Activated CD4-positive, alpha-beta T cell treated with anti-CD3 and anti-CD28 coated beads, Interleukin-2, amount 10 ng/mL, durations not matched to agents 7 days and 5 days (primary cell): Measurements from ENCODE around the gene ADCY7. TPM values are rescaled to one million over a fixed set of nuclear protein-coding genes. Genes with fewer than 3 reads are reported as not detected.
A peak's percentile ranks its signal among the peaks of the same experiment; 100 is the strongest.

Source experiments
- CTCF ChIA-PET: fragments of 350-600 bp; sonication (Branson Sonifier 250); formaldehyde crosslinking; loops from one replicate; lab custom pipeline; 2021; ENCODE audit warnings: antibody characterized with exemption; lab: Charles Lee
- POLR2A ChIA-PET: fragments of 350-600 bp; sonication (Branson Sonifier 250); formaldehyde crosslinking; loops from one replicate; lab custom pipeline; 2021; ENCODE audit warnings: antibody characterized with exemption; lab: Charles Lee
- DNase-seq: peaks from one replicate; pipeline ENCODE4 v3.0.0-alpha.2; 2020
- H3K27ac Mint-ChIP-seq: one replicate; pipeline ENCODE4 v1.8.0; 2021; ENCODE audit warnings: mild to moderate bottlenecking, moderate library complexity, mixed read lengths
- H3K27me3 Mint-ChIP-seq: one replicate; pipeline ENCODE4 v1.8.0; 2021; ENCODE audit warnings: mixed read lengths
- H3K36me3 Mint-ChIP-seq: one replicate; pipeline ENCODE4 v1.8.0; 2021; ENCODE audit warnings: low read depth, mixed read lengths
- H3K4me1 Mint-ChIP-seq: one replicate; pipeline ENCODE4 v1.8.0; 2021; ENCODE audit warnings: mixed read lengths
- H3K4me3 Mint-ChIP-seq: one replicate; pipeline ENCODE4 v1.8.0; 2021; ENCODE audit warnings: mild to moderate bottlenecking, moderate library complexity, mixed read lengths
- H3K9me3 Mint-ChIP-seq: one replicate; pipeline ENCODE4 v1.8.0; 2021; ENCODE audit warnings: mixed read lengths
- total RNA-seq, 2 experiments: library from RNA; stranded (reverse); gene quantifications; one replicate each; pipeline ENCODE4 v1.2.3, GENCODE V29; 2021

The ADCY7 gene
- total RNA-seq, result 100 to 1,000 TPM; 197 to 255 TPM

GRCh38 chr16:50266337-50267091 lies at the start of gene ADCY7:
TSS of gene ADCY7 (plus strand) at chr16:50266551. CDS start at chr16:50288180, 21,629 bp downstream.
- DNase-seq, result peak; percentile 89
- Mint-ChIP-seq H3K9me3 (no peaks in the 10 kb centered on the region), H3K4me1 (peaks cover 78% of the 10 kb centered on the region), H3K27ac (peak within 1 kb of the TSS; percentile 96), H3K36me3 (peaks cover 27% of the 10 kb centered on the region), H3K4me3 (peak within 1 kb of the TSS; percentile 96), H3K27me3 (no peaks in the 10 kb centered on the region)
- CTCF ChIA-PET, result interaction anchor here (0.6 to 4.5 kb wide), 4 partner anchors 8 to 474 kb away, joined by 3 to 21 read pairs (median 3); partner anchors contain the start of gene CNEP1R1
- POLR2A ChIA-PET, result no interaction called here

DNA sequence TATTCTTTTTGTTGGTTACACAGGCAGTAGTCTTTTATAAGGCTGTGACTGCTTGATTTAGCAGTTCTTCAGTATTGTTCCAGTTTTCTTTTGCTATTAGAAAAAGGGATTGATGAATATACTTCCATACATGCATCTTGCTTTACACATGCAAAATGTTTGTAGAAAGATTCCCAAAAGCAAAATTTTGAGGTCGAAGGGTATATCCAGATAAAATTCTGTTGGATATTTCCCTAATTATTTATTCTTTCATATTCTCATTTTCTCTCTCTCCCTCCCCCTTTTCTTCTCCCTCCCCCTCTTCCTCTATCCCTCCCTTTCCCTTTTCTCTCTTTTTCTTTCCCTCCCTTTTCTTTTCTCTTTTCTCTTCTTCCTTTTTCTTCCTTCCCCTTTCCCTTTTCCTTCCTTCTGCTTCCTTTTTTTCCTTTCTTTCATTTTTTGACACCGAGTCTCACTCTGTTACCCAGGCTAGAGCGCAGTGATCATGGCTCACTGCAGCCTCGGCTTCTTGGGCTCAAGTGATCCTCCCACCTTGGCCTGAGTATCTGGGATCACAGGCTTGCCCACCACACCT lies 46.9 kb upstream of the ADCY7 start:
- H3K4me3 Mint-ChIP-seq, result no peak overlapping the region
- CTCF ChIA-PET, result interaction anchor here (1.3 to 2.8 kb wide), 2 partner anchors 9 to 21 kb away, joined by 3 to 6 read pairs; no protein-coding TSS in a partner anchor

GRCh38 chr16:50224286-50224685 lies 42.1 kb upstream of the ADCY7 start:
- no peak for DNase-seq
- Mint-ChIP-seq H3K9me3 (no peaks in the 10 kb centered on the region), H3K4me1 (peaks cover 13% of the 10 kb centered on the region), H3K27ac (no peak overlapping the region), H3K4me3 (no peak overlapping the region), H3K27me3 (no peaks in the 10 kb centered on the region), H3K36me3 (peaks cover 40% of the 10 kb centered on the region)
- ChIA-PET POLR2A (no interaction called here), CTCF (no interaction called here)

More for the DNA sequence above, 46.9 kb upstream of the ADCY7 start:
- POLR2A ChIA-PET, result no interaction called here
- Mint-ChIP-seq H3K27ac (no peak overlapping the region), H3K36me3 (peaks cover 33% of the 10 kb centered on the region), H3K27me3 (no peaks in the 10 kb centered on the region), H3K4me1 (peaks cover 28% of the 10 kb centered on the region), H3K9me3 (no peaks in the 10 kb centered on the region)
- no peak for DNase-seq

DNA sequence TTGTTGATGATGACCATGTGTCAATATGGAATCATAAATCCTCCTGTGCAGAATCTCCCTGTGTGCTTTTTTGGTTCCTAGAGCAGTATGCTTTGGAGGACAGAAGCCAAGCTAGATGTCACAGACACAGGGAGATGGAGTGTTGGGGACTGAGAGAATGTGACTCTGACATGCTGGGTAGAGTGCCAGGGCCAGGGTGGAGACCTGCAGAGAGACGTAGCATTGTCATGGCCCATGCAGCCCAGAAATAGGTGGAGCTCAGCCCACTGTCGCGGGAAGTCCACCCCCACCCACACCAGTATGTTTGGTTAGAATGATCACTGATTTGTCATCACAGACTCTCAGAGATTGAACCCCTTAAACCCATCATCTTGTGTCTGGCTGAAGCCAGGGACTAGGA lies 39.2 kb upstream of the ADCY7 start:
- peaks cover 46% of the 10 kb centered on the region for H3K36me3 Mint-ChIP-seq
- H3K27ac Mint-ChIP-seq, result no peak overlapping the region
- POLR2A ChIA-PET, result no interaction called here
- H3K9me3 Mint-ChIP-seq, result no peaks in the 10 kb centered on the region
- DNase-seq, result no peak
- no peak overlapping the region for H3K4me3 Mint-ChIP-seq
- CTCF ChIA-PET, result interaction anchor here (0.8 to 1.5 kb wide), 3 partner anchors 9 to 30 kb away, joined by 3 to 4 read pairs (median 3); no protein-coding TSS in a partner anchor
- no peaks in the 10 kb centered on the region for H3K27me3 Mint-ChIP-seq
- peaks cover 10% of the 10 kb centered on the region for H3K4me1 Mint-ChIP-seq

DNA sequence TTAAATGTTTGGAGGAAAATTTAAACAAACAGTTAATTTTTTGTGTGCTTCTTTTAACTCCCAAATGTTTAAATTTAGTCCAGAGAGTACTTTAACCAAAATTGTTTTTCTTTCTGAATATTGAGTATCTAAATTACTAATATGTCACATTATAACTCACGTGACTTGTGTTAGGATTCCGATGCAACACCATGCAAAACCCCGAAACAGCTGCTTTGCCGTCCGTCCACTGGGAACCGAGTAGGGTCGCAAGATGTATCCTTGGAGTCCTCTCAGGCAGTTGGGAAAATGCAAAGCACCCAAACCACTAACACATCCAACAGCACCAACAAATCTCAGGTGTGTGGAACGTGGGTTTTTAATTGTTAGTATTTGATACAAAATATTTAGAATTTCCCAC lies 38.7 kb upstream of the ADCY7 start:
- H3K36me3 Mint-ChIP-seq, result peaks cover 48% of the 10 kb centered on the region
- no peaks in the 10 kb centered on the region for H3K27me3 Mint-ChIP-seq
- POLR2A ChIA-PET, result no interaction called here
- CTCF ChIA-PET, result interaction anchor here (0.7 to 1.5 kb wide), 4 partner anchors 9 to 344 kb away, joined by 3 to 4 read pairs (median 3); no protein-coding TSS in a partner anchor
- H3K4me1 Mint-ChIP-seq, result peaks cover 10% of the 10 kb centered on the region
- H3K27ac Mint-ChIP-seq, result no peak overlapping the region
- no peaks in the 10 kb centered on the region for H3K9me3 Mint-ChIP-seq
- DNase-seq, result no peak
- H3K4me3 Mint-ChIP-seq, result no peak overlapping the region

GRCh38 chr16:50228364-50228868 lies 37.9 kb upstream of the ADCY7 start:
- Mint-ChIP-seq H3K27ac (no peak overlapping the region), H3K27me3 (no peaks in the 10 kb centered on the region), H3K9me3 (no peaks in the 10 kb centered on the region), H3K4me3 (no peak overlapping the region), H3K36me3 (peaks cover 45% of the 10 kb centered on the region), H3K4me1 (peaks cover 10% of the 10 kb centered on the region)
- no peak for DNase-seq
- CTCF ChIA-PET, result interaction anchor here (0.7 to 1.5 kb wide), 4 partner anchors 8 to 344 kb away, joined by 3 to 4 read pairs (median 3); no protein-coding TSS in a partner anchor
- POLR2A ChIA-PET, result no interaction called here

DNA sequence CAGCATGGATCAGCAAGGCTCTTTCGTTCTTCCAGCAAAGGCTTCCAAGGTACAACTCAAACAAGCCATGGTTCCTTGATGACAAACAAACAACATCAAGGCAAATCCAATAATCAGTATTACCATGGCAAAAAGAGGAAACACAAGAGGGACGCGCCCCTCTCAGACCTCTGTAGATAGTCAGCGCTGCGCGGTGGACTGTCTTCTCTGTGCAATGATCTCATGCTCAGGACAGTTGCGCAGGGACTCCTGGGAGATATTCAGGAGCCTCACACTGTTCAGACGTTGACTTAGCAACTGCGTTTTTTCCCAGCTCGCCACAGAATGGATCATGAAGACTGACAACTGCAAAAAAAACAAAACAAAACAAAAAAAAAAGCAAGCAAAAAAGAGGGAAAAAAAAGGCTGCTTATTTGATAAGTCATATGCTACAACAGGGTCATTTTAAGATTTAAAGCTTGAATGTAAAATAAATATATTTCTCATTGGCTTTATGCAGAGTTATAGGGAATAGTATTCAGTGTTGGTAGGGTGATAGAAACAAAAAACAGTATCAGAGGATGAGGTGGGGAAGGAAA lies 37.1 kb upstream of the ADCY7 start:
- Mint-ChIP-seq H3K27me3 (no peaks in the 10 kb centered on the region), H3K9me3 (no peaks in the 10 kb centered on the region), H3K4me1 (peaks cover 10% of the 10 kb centered on the region), H3K4me3 (no peak overlapping the region), H3K36me3 (peaks cover 45% of the 10 kb centered on the region), H3K27ac (no peak overlapping the region)
- DNase-seq, result no peak
- CTCF ChIA-PET, result interaction anchor here (1.1 kb wide), 1 partner anchor 26 kb away, joined by 3 read pairs; no protein-coding TSS in a partner anchor
- POLR2A ChIA-PET, result interaction anchor here (0.7 kb wide), 1 partner anchor 445 kb away, joined by 8 read pairs; no protein-coding TSS in a partner anchor

DNA sequence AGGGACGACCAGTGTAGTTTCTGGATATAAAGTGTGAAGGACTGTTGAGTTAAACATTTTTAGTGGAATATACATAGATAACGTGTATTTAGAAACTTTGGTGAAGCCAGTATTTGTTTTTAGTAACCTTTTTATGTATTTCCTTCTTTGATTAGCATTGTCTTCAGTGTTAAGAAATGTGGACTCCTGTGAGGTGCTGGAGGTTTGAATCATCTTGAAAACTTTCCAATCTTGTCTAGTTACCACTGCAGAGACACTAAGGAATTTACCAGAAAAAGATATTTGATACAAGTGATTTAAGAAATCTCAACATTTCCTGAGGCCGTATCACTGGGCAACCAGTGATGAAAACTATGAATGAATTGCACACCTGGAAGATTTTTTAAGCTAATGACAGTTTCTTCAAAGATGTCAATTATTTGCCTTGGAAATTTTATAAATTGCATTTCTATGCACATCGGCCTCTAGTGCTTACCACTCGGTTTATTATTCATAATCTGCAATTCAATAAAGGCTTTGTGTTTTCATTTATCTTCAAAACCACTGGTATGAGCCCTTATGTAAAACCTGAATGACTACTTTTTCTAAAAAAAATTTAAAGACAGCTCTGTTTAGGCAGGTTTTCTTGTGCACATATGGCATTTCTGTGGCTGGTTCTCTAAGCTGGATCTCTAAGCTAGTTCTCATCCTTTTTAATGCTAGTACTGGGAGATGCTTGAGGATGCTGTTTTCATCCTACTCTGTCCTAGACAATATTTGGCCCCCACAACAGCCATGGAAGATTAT lies 31.4 kb upstream of the ADCY7 start:
- Mint-ChIP-seq H3K36me3 (peaks cover 12% of the 10 kb centered on the region), H3K27ac (no peak overlapping the region), H3K27me3 (no peaks in the 10 kb centered on the region), H3K9me3 (peaks cover 3% of the 10 kb centered on the region), H3K4me1 (peaks cover 4% of the 10 kb centered on the region), H3K4me3 (no peak overlapping the region)
- ChIA-PET POLR2A (no interaction called here), CTCF (interaction anchor here (0.7 to 1.4 kb wide), 3 partner anchors 37 to 571 kb away, joined by 3 read pairs; no protein-coding TSS in a partner anchor)
- no peak for DNase-seq

- no peak for DNase-seq
- Mint-ChIP-seq H3K4me1 (peaks cover 4% of the 10 kb centered on the region), H3K27ac (no peak overlapping the region), H3K36me3 (peaks cover 10% of the 10 kb centered on the region), H3K9me3 (peaks cover 3% of the 10 kb centered on the region), H3K4me3 (no peak overlapping the region), H3K27me3 (peaks cover 6% of the 10 kb centered on the region)
- CTCF ChIA-PET, result interaction anchor here (0.7 to 1.4 kb wide), 4 partner anchors 8 to 571 kb away, joined by 3 to 4 read pairs (median 3); no protein-coding TSS in a partner anchor
- POLR2A ChIA-PET, result no interaction called here
Observed at GRCh38 chr16:50235581-50235980, 30.8 kb upstream of the ADCY7 start.

DNA sequence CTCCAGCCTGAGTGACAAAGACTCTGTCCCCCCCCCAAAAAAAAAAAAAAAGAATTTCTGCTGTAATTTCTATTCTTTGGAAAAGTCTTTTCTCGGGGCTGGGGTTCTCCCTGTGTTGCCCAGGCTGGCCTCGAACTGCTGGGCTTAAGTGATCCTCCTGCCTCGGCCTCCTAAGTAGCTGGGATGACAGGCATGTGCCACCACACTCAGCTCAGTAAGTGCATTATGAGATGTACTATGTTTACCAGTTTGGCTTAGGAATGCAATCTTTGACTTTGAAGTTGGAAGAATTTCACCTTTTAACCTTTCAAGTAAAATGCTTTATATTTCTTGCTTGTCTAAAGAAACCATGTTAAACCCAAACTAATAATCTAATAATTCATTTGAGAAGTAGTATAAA lies 28.0 kb upstream of the ADCY7 start:
- peaks cover 4% of the 10 kb centered on the region for H3K4me1 Mint-ChIP-seq
- POLR2A ChIA-PET, result no interaction called here

GRCh38 chr16:50238868-50239301 lies 27.5 kb upstream of the ADCY7 start:
- Mint-ChIP-seq H3K27ac (no peak overlapping the region), H3K27me3 (peaks cover 14% of the 10 kb centered on the region), H3K4me1 (peaks cover 4% of the 10 kb centered on the region), H3K36me3 (peaks cover 4% of the 10 kb centered on the region), H3K4me3 (no peak overlapping the region), H3K9me3 (peaks cover 3% of the 10 kb centered on the region)
- CTCF ChIA-PET, result interaction anchor here (0.6 to 1.1 kb wide), 3 partner anchors 66 to 88 kb away, joined by 3 to 4 read pairs (median 4); no protein-coding TSS in a partner anchor
- DNase-seq, result no peak
- POLR2A ChIA-PET, result no interaction called here

More for the DNA sequence above, 28.0 kb upstream of the ADCY7 start:
- CTCF ChIA-PET, result interaction anchor here (0.6 kb wide), 1 partner anchor 67 kb away, joined by 4 read pairs; no protein-coding TSS in a partner anchor
- Mint-ChIP-seq H3K9me3 (peaks cover 3% of the 10 kb centered on the region), H3K4me3 (no peak overlapping the region), H3K36me3 (peaks cover 4% of the 10 kb centered on the region), H3K27ac (no peak overlapping the region), H3K27me3 (peaks cover 14% of the 10 kb centered on the region)
- no peak for DNase-seq
